ENCODE data around the gene LPP. TPM values are rescaled to one million over a fixed set of nuclear protein-coding genes. Genes with fewer than 3 reads are reported as not detected.

Gene LPP
- total RNA-seq, 3 donors from 2014 or later (not counting 1 experiment from before 2014, with no cell fraction given): 137 to 163 (median 149) TPM

DNA sequence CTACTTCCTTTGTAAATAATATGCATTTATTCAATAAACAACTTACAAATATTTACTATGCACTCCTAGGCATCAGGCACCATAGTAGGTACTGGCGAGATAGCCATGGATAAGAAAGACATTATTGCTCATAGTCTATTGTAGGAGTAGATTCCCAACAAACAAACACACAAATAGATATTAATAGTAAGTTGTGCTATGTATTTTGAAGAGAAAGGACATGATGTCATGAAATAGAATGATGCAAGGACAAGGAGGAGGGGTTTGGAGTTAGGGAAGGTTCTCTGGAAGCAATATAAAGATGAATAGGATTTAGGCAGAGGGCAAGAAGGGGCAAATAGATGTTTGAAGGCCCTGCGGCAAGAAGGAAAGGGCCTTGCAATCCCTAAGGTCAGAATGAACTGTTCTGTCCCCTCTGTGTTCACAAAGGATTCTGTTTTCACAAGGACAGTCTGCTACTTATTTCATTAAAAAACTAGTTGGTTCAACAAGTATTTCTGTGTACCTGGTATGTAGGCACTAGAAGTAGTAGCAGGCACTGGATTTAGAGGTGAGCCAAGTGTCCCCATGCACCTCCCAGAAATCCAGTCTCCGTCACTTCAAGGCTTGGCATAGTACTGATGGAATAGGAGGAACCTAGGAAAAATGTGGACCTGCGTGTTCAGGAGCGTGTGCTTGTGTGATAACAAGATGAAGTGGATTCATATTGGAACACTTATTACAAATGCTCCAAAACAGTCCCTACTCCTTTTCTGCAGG is 786.0 kb downstream of the LPP start:
- TF ChIP-seq, protein P1, sequence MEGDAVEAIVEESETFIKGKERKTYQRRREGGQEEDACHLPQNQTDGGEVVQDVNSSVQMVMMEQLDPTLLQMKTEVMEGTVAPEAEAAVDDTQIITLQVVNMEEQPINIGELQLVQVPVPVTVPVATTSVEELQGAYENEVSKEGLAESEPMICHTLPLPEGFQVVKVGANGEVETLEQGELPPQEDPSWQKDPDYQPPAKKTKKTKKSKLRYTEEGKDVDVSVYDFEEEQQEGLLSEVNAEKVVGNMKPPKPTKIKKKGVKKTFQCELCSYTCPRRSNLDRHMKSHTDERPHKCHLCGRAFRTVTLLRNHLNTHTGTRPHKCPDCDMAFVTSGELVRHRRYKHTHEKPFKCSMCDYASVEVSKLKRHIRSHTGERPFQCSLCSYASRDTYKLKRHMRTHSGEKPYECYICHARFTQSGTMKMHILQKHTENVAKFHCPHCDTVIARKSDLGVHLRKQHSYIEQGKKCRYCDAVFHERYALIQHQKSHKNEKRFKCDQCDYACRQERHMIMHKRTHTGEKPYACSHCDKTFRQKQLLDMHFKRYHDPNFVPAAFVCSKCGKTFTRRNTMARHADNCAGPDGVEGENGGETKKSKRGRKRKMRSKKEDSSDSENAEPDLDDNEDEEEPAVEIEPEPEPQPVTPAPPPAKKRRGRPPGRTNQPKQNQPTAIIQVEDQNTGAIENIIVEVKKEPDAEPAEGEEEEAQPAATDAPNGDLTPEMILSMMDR (IDR thresholded peaks at IDR 0.05): no peak
- H3K4me1 Mint-ChIP-seq: no peaks in the 10 kb centered on the region
- no peaks in the 10 kb centered on the region for H3K9me3 ChIP-seq (ENCODE audit: control insufficient read depth, insufficient read depth, low read length)
- 85% methylated on average over 4 of the region's 5 CpGs for WGBS (ENCODE audit: insufficient coverage)
- no peaks in the 10 kb centered on the region for H3K27me3 ChIP-seq (ENCODE audit: control insufficient read depth, insufficient read depth, low read length)
- ATAC-seq (no peak), DNase-seq (no peak)
- H3K4me3 ChIP-seq (ENCODE audit: low read length): no peak overlapping the region
- no peaks in the 10 kb centered on the region for H3K9me3 Mint-ChIP-seq
- no peaks in the 10 kb centered on the region for H3K36me3 Mint-ChIP-seq
- no peak overlapping the region for H3K27ac Mint-ChIP-seq
- intact Hi-C loops (cut with micrococcal nuclease): no loop called here
- H3K27ac ChIP-seq (ENCODE audit: low read length): no peak overlapping the region
- no peak overlapping the region for H3K4me3 Mint-ChIP-seq
- H3K27me3 Mint-ChIP-seq (ENCODE audit: low read depth in 2 of 2): peaks cover 0 to 2% of the 10 kb centered on the region in 2 donors
- H3K4me1 ChIP-seq (ENCODE audit: control insufficient read depth, insufficient read depth, low read length): no peaks in the 10 kb centered on the region
- no peaks in the 10 kb centered on the region for H3K36me3 ChIP-seq (ENCODE audit: control insufficient read depth, insufficient read depth, low read length)
